GM12878 (cell line): ENCODE results near the gene KIF26A. TPM values are rescaled to one million over a fixed set of nuclear protein-coding genes. Genes with fewer than 3 reads are reported as not detected.

ENCODE experiments used
- ATAC-seq: fragments of 200-7000 bp; cut with Tn5 transposase; 3 replicates; pipeline ENCODE4 v1.9.1; 2020; ENCODE audit warnings: mild to moderate bottlenecking, moderate library complexity
- BruUV-seq: library from RNA; stranded (reverse); fragments of 400-500 nt; replicated peaks from 2 replicates; lab custom pipeline; 2021; lab: Mats Ljungman, UMichigan
- CTCF ChIA-PET: fragments of 300-600 bp; sonication (Branson Sonifier 250); formaldehyde crosslinking; extraction: SDS; loops from one replicate; lab custom pipeline; 2021; ENCODE audit warnings: inconsistent platforms; lab: Yijun Ruan, JAX
- POLR2A ChIA-PET: fragments of 350-600 bp; formaldehyde crosslinking; extraction: SDS; loops from one replicate; lab custom pipeline; 2021; ENCODE audit warnings: inconsistent platforms; lab: Charles Lee
- RAD21 ChIA-PET: fragments of 300-600 bp; sonication (Branson Sonifier 250); formaldehyde crosslinking; loops from one replicate; lab custom pipeline; 2023; ENCODE audit warnings: antibody characterized with exemption; ENCODE audit not compliant: unreplicated experiment; lab: Charles Lee
- SMC1A ChIA-PET: fragments of 300-600 bp; sonication (Branson Sonifier 250); formaldehyde crosslinking; loops from one replicate; lab custom pipeline; 2023; ENCODE audit not compliant: unreplicated experiment, uncharacterized antibody; lab: Charles Lee
- DNase-seq: peaks from one replicate; pipeline ENCODE4 v3.0.0-alpha.2; 2011; ENCODE audit warnings: low read depth, low spot score
- FAIRE-seq: peaks from 3 replicates; lab custom pipeline; 2011; peaks lifted over from hg19 to GRCh38; lab: Jason Lieb, UNC
- H2AFZ ChIP-seq: 2 replicates; pipeline ENCODE4 v1.6.0; 2011; ENCODE audit warnings: low read depth, low read length, control low read depth; ENCODE audit not compliant: control insufficient read depth
- H3K27ac ChIP-seq: 2 replicates; pipeline ENCODE4 v1.5.1; 2011; ENCODE audit warnings: control low read depth; ENCODE audit not compliant: control insufficient read depth, insufficient read depth
- H3K27me3 ChIP-seq, 2 experiments: replicated peaks in 1 of 2; 2 replicates each; pipeline versions ENCODE4 v1.6.0 to v1.6.1; 2011; ENCODE audit warnings: low read length in 1 of 2; ENCODE audit not compliant: control insufficient read depth in 2 of 2, insufficient read depth in 2 of 2
- H3K36me3 ChIP-seq, 2 experiments: 2 replicates each; pipeline ENCODE4 v1.5.1; 2011; ENCODE audit warnings: low read length in 1 of 2; ENCODE audit not compliant: control insufficient read depth in 2 of 2, insufficient read depth in 2 of 2
- H3K4me1 ChIP-seq: 2 replicates; pipeline ENCODE4 v1.6.1; 2011; ENCODE audit warnings: mild to moderate bottlenecking, low read length, moderate library complexity, mixed read lengths; ENCODE audit not compliant: control insufficient read depth, insufficient read depth
- H3K4me2 ChIP-seq: 2 replicates; pipeline ENCODE4 v1.6.0; 2011; ENCODE audit warnings: control low read depth; ENCODE audit not compliant: control insufficient read depth, insufficient read depth
- H3K4me3 ChIP-seq: fragments of 200-600 bp; sonication (generic); 2 replicates; pipeline ENCODE4 v1.5.1; 2016
- H3K79me2 ChIP-seq: 2 replicates; pipeline ENCODE4 v1.6.0; 2011; ENCODE audit warnings: low read length; ENCODE audit not compliant: control insufficient read depth, insufficient read depth
- H3K9ac ChIP-seq: 2 replicates; pipeline ENCODE4 v1.8.0; 2011; ENCODE audit warnings: low read length, control low read depth, mixed read lengths; ENCODE audit not compliant: control insufficient read depth, insufficient read depth
- H3K9me3 ChIP-seq: replicated peaks from 3 replicates; pipeline ENCODE4 v1.5.1; 2011; ENCODE audit warnings: mild to moderate bottlenecking, low read length; ENCODE audit not compliant: control insufficient read depth, insufficient read depth
- H4K20me1 ChIP-seq: 2 replicates; pipeline ENCODE4 v1.6.0; 2011; ENCODE audit not compliant: control insufficient read depth, insufficient read depth
- E2F4 ChIP-seq: IDR thresholded peaks from 2 replicates; pipeline ENCODE4 v1.6.1; 2012; ENCODE audit warnings: low read depth, low read length, improper control_type of control experiment
- ELK1 ChIP-seq: IDR thresholded peaks from 2 replicates; pipeline ENCODE4 v1.6.1; 2012; ENCODE audit warnings: low read depth, low read length, improper control_type of control experiment
- IKZF1 ChIP-seq: fragments of 450-650 bp; conservative IDR thresholded peaks from 2 replicates; pipeline ENCODE4 v1.6.1; 2017; ENCODE audit warnings: antibody characterized with exemption, mild to moderate bottlenecking
- MYB ChIP-seq: fragments of 150-350 bp; IDR thresholded peaks from 2 replicates; pipeline ENCODE4 v1.6.1; 2014; ENCODE audit warnings: mild to moderate bottlenecking, low read depth, low read length, borderline replicate concordance
- MYC ChIP-seq: IDR thresholded peaks from 2 replicates; pipeline ENCODE4 v1.6.1; 2011; ENCODE audit warnings: mild to moderate bottlenecking, low read length, moderate library complexity, inconsistent platforms; ENCODE audit not compliant: insufficient read depth, insufficient replicate concordance, insufficient read length, severe bottlenecking
- NFYA ChIP-seq: IDR thresholded peaks from 2 replicates; pipeline ENCODE4 v1.6.1; 2011; ENCODE audit warnings: low read depth, mild to moderate bottlenecking, low read length, improper control_type of control experiment, borderline replicate concordance
- PML ChIP-seq: IDR thresholded peaks from 2 replicates; pipeline ENCODE4 v1.6.1; 2012; ENCODE audit warnings: low read length, inconsistent platforms
- SMC3 ChIP-seq: IDR thresholded peaks from 2 replicates; pipeline ENCODE4 v1.6.1; 2011; ENCODE audit warnings: low read length, improper control_type of control experiment, borderline replicate concordance
- WGBS: methylation state at CpG from one replicate; pipeline ENCODE4 v1.1.6; 2016; ENCODE audit warnings: low lambda C conversion rate; ENCODE audit not compliant: insufficient replicate concordance, insufficient coverage; ENCODE audit errors: missing lambda C conversion rate; 5-methylcytosine and 5-hydroxymethylcytosine counted together
- in situ Hi-C: fragments of 300-500 bp; cut with MboI; formaldehyde crosslinking; loops from 9 replicates; pipeline ENCODE4 v1.14.3; 2018; ENCODE audit warnings: mixed read lengths
- intact Hi-C: fragments of 100-400 bp; cut with micrococcal nuclease; formaldehyde crosslinking; loops from one replicate; pipeline ENCODE4 v1.14.2; 2022; ENCODE audit not compliant: unreplicated experiment
- polyA plus RNA-seq, 11 experiments: library from polyadenylated mRNA; depleted of rRNA in 4 of 11; unstranded in 6 of 11; stranded (reverse) in 5 of 11; fragments of >200 nt; fragmentation: Nextera tagmentation in 4 of 11; fragmentation: Illumina TruSeq in 1 of 11; extraction: Ambion mirVana in 4 of 11; extraction: Trizol in 1 of 11; gene quantifications; 1 replicate in 1 of 11; 2 replicates in 10 of 11; pipeline versions ENCODE4 v1.2.1 to v1.2.3, GENCODE V29; 2011 to 2016; ENCODE audit warnings: inconsistent platforms in 2 of 11, missing spikeins in 2 of 11, low read depth in 1 of 11
- total RNA-seq, 4 experiments: library from RNA; depleted of rRNA in 3 of 4; stranded (reverse); fragments of >200 nt in 3 of 4; fragmentation: Illumina TruSeq in 1 of 4; extraction: Trizol in 1 of 4; gene quantifications; 2 replicates each; pipeline versions ENCODE4 v1.2.1 to v1.2.3, GENCODE V29; 2013 to 2021
- TF ChIP-seq, protein P1 (sequence below): fragments of 450-650 bp; conservative IDR thresholded peaks from 2 replicates; pipeline ENCODE4 v1.6.1; 2017; ENCODE audit warnings: mild to moderate bottlenecking, moderate library complexity

Gene KIF26A
- total and polyA plus RNA-seq, 10 of the 15 experiments (the other 5 are each of a cell fraction or from before 2014, with no cell fraction given): 0.05 TPM; not detected in 9

GRCh38 chr14:104129556-104129955 is 8.8 kb upstream of the KIF26A start:
- Histone ChIP-seq H3K9ac (no peak overlapping the region), H3K9me3 (no peaks in the 10 kb centered on the region; the same call in 1 of the 3 replicates), H2AFZ (no peak overlapping the region)
- CTCF ChIA-PET: interaction anchor here (0.6 kb wide), 1 partner anchor 18 kb away, joined by 3 read pairs; no protein-coding TSS in a partner anchor
- TF ChIP-seq ELK1: no peak
- TF ChIP-seq MYB: no peak
- no peak for TF ChIP-seq NFYA
- TF ChIP-seq, all 136 proteins: peak for 0
- no peak overlapping the region for H3K4me3 ChIP-seq
- no peaks in the 10 kb centered on the region for H3K79me2 ChIP-seq
- intact Hi-C loops (no loop called here), in situ Hi-C loops (no loop called here)
- no peak for DNase-seq
- no TSS peak for BruUV-seq
- H3K27ac ChIP-seq: no peak overlapping the region
- ChIA-PET SMC1A (interaction anchor here (1.0 kb wide), 1 partner anchor 51 kb away, joined by 3 read pairs; no protein-coding TSS in a partner anchor), POLR2A (interaction anchor here (0.6 kb wide), 1 partner anchor 1285 kb away, joined by 3 read pairs; no protein-coding TSS in a partner anchor), RAD21 (interaction anchor here (1.5 kb wide), 1 partner anchor 51 kb away, joined by 4 read pairs; no protein-coding TSS in a partner anchor)
- peaks cover 0 to 4% of the 10 kb centered on the region in 2 experiments; a peak in 2 of 4 replicates for H3K27me3 ChIP-seq
- ATAC-seq: no peak
- no peak for FAIRE-seq
- H3K36me3 ChIP-seq: no peaks in the 10 kb centered on the region
- no peaks in the 10 kb centered on the region for H3K4me1 ChIP-seq
- no peak overlapping the region for H3K4me2 ChIP-seq
- WGBS: 86% methylated on average over 1 of the region's 1 CpG
- H4K20me1 ChIP-seq: no peaks in the 10 kb centered on the region

GRCh38 chr14:104130974-104131651 is 7.3 kb upstream of the KIF26A start:
- CTCF ChIA-PET: interaction anchor here (0.7 kb wide), 1 partner anchor 326 kb away, joined by 4 read pairs; no protein-coding TSS in a partner anchor
- TF ChIP-seq SMC3: peak; percentile 43; the same call in 1 of the 2 replicates
- TF ChIP-seq E2F4: no peak
- TF ChIP-seq MYC: no peak
- no peak for TF ChIP-seq IKZF1
- TF ChIP-seq, protein P1, sequence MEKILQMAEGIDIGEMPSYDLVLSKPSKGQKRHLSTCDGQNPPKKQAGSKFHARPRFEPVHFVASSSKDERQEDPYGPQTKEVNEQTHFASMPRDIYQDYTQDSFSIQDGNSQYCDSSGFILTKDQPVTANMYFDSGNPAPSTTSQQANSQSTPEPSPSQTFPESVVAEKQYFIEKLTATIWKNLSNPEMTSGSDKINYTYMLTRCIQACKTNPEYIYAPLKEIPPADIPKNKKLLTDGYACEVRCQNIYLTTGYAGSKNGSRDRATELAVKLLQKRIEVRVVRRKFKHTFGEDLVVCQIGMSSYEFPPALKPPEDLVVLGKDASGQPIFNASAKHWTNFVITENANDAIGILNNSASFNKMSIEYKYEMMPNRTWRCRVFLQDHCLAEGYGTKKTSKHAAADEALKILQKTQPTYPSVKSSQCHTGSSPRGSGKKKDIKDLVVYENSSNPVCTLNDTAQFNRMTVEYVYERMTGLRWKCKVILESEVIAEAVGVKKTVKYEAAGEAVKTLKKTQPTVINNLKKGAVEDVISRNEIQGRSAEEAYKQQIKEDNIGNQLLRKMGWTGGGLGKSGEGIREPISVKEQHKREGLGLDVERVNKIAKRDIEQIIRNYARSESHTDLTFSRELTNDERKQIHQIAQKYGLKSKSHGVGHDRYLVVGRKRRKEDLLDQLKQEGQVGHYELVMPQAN: no peak
- TF ChIP-seq PML: no peak

More at GRCh38 chr14:104130974-104131651, 7.3 kb upstream of the KIF26A start:
- DNase-seq (no peak), ATAC-seq (peak; percentile 69), FAIRE-seq (no peak)
- no peaks in the 10 kb centered on the region for H3K79me2 ChIP-seq
- ChIA-PET POLR2A (no interaction called here), SMC1A (interaction anchor here (1.0 kb wide), 1 partner anchor 53 kb away, joined by 3 read pairs; no protein-coding TSS in a partner anchor), RAD21 (no interaction called here)
- H3K4me3 ChIP-seq: no peak overlapping the region
- in situ Hi-C loops: no loop called here
- H3K9me3 ChIP-seq: no peaks in the 10 kb centered on the region; the same call in 1 of the 3 replicates
- H3K9ac ChIP-seq: no peak overlapping the region
- no TSS peak for BruUV-seq
- no peak overlapping the region for H3K27ac ChIP-seq
- H3K36me3 ChIP-seq: no peaks in the 10 kb centered on the region
- no peak overlapping the region for H2AFZ ChIP-seq
- peaks cover 3 to 9% of the 10 kb centered on the region in 2 experiments; a peak in 3 of 4 replicates for H3K27me3 ChIP-seq
- H3K4me2 ChIP-seq: no peak overlapping the region
- intact Hi-C loops: loop anchor here (2.0 kb wide), 1 partner anchor 52 kb away; no protein-coding TSS in a partner anchor
- no peaks in the 10 kb centered on the region for H3K4me1 ChIP-seq
- no peaks in the 10 kb centered on the region for H4K20me1 ChIP-seq
- 15% methylated on average over 11 of the region's 11 CpGs for WGBS
